DMS114 treated with DMSO at 0.1 percent for 48 hours (cell line): ENCODE measurements around the gene SS18L1.

Source experiments
- DNase-seq: peaks from one replicate; lab custom pipeline; 2025; ENCODE audit not compliant: unreplicated experiment; lab: John Stamatoyannopoulos, UW

Gene SS18L1

GRCh38 chr20:62119591-62120364 lies 23.8 kb upstream of the SS18L1 start:
- DNase-seq, result no peak

GRCh38 chr20:62120365-62120762 lies 23.2 kb upstream of the SS18L1 start:
- no peak for DNase-seq

GRCh38 chr20:62120990-62121775 lies 22.4 kb upstream of the SS18L1 start:
- no peak for DNase-seq

- DNase-seq, result peak; percentile 85
Observed at GRCh38 chr20:62121776-62122653, 21.6 kb upstream of the SS18L1 start, which contains the start of gene LSM14B. TSS of gene LSM14B (plus strand) at chr20:62122475. CDS start at chr20:62122667, 192 bp downstream.

- no peak for DNase-seq
Observed at GRCh38 chr20:62122654-62123449, 20.7 kb upstream of the SS18L1 start.

GRCh38 chr20:62123450-62124118 lies 20.0 kb upstream of the SS18L1 start:
- peak; percentile 29 for DNase-seq

- DNase-seq, result no peak
Observed at GRCh38 chr20:62126141-62126540, 17.4 kb upstream of the SS18L1 start.

GRCh38 chr20:62127799-62128198 lies 15.8 kb upstream of the SS18L1 start:
- DNase-seq, result no peak

GRCh38 chr20:62128502-62128901 lies 15.1 kb upstream of the SS18L1 start:
- DNase-seq, result no peak

- DNase-seq, result no peak
Observed at GRCh38 chr20:62129731-62130531, 13.6 kb upstream of the SS18L1 start.

- DNase-seq, result no peak
Observed at GRCh38 chr20:62131560-62132320, 11.8 kb upstream of the SS18L1 start.

GRCh38 chr20:62132421-62132820 lies 11.1 kb upstream of the SS18L1 start:
- DNase-seq, result no peak

GRCh38 chr20:62133051-62133845 lies 10.3 kb upstream of the SS18L1 start:
- DNase-seq, result no peak

GRCh38 chr20:62133864-62134263 lies 9.7 kb upstream of the SS18L1 start:
- DNase-seq, result no peak

GRCh38 chr20:62134735-62135231 lies 8.8 kb upstream of the SS18L1 start:
- no peak for DNase-seq

- DNase-seq, result no peak
Observed at GRCh38 chr20:62135573-62136266, 7.8 kb upstream of the SS18L1 start.
